ENCODE measurements around the gene CKLF.

Gene CKLF

DNA sequence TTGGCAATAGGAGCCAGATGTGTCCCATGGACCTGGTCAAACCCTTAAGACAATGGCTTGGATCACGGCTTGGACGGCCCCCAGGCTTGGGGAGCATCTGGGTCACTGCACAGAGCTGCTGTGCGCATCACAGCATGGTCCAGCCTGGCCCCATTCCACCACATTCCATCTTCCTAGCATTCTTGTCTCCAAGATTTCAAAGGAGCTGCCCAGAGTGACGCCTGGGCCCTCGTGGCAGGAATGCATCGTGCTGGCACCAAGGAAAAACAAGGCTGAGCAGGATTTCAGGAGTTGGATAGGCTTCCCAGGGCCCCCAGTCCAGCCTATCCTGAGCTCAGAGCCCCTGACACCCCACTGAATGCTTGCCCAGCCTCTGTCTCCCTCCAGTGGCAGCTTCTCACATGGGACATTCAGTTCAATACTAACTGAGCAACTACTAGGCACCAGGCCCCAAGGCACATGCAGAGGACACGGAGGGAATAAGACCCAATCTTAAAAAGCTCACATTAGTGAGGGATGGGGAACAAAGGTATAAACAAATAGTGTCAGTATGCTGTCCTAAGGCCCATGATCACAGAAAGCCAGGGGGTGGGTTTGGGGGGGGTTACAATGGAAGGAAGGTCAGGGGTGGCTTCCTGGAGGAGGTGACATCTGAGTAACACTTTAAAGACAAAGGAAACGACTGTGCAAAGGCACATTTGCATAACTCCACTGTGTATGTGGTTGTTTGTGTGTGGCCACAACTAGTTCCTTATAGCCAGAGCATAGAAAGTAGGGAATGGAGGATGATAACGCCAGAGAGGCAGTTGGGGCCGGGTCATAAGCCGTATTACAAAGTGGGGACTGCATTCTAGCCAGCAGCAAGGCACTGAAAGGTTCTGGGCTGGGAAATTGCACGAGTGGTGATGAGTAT, 36.5 kb upstream of the CKLF start:
- no peaks in the 10 kb centered on the region for H3K36me3 ChIP-seq (ENCODE audit: low read length)
- H3K27ac ChIP-seq (ENCODE audit: low read depth, low read length) = peak overlapping the region; percentile 79
- H3K27me3 ChIP-seq (ENCODE audit: low read length) = no peaks in the 10 kb centered on the region
- H3K79me2 ChIP-seq (ENCODE audit: insufficient read depth, low read length) = no peaks in the 10 kb centered on the region
- no peak overlapping the region for H3K4me3 ChIP-seq (ENCODE audit: insufficient read depth, low read length, poor library complexity, severe bottlenecking)
- H3K9ac ChIP-seq (ENCODE audit: low read length) = peak overlapping the region; percentile 25
- no peaks in the 10 kb centered on the region for H4K20me1 ChIP-seq (ENCODE audit: low read depth, low read length)
- peak overlapping the region; percentile 49 for H3K4me2 ChIP-seq (ENCODE audit: low read depth, low read length, poor library complexity, severe bottlenecking)
- peak overlapping the region; percentile 75 for H2AFZ ChIP-seq (ENCODE audit: low read depth, low read length, severe bottlenecking)
- H3K9me2 ChIP-seq (replicated peaks; ENCODE audit: insufficient read depth, low read length) = no peaks in the 10 kb centered on the region
- peaks cover 24% of the 10 kb centered on the region for H3F3A ChIP-seq (ENCODE audit: insufficient read depth)
- no peaks in the 10 kb centered on the region for H3K9me3 ChIP-seq (ENCODE audit: insufficient read depth, low read length)
- TF ChIP-seq EZH2phosphoT487 (conservative IDR thresholded peaks at IDR 0.05; ENCODE audit: low read length) = no peak
- TF ChIP-seq, protein P1, sequence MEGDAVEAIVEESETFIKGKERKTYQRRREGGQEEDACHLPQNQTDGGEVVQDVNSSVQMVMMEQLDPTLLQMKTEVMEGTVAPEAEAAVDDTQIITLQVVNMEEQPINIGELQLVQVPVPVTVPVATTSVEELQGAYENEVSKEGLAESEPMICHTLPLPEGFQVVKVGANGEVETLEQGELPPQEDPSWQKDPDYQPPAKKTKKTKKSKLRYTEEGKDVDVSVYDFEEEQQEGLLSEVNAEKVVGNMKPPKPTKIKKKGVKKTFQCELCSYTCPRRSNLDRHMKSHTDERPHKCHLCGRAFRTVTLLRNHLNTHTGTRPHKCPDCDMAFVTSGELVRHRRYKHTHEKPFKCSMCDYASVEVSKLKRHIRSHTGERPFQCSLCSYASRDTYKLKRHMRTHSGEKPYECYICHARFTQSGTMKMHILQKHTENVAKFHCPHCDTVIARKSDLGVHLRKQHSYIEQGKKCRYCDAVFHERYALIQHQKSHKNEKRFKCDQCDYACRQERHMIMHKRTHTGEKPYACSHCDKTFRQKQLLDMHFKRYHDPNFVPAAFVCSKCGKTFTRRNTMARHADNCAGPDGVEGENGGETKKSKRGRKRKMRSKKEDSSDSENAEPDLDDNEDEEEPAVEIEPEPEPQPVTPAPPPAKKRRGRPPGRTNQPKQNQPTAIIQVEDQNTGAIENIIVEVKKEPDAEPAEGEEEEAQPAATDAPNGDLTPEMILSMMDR (IDR thresholded peaks at IDR 0.05; ENCODE audit: insufficient read depth, low read length, poor library complexity, severe bottlenecking) = no peak

DNA sequence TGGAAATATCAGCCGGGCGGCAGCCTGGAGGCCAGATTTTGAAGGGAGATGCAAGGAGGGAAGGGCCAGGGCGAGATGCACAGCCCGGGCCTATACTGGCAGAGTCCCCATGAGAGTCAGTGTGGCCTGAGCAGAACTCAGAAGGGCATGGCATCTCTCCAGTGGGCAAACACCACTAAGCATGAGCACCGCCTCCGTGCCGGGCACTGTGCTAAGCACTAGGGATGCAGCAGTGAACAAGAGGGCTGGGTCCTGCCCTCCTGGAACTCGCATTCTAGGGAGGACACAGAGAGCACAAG, 35.9 kb upstream of the CKLF start:
- no peaks in the 10 kb centered on the region for H3K9me2 ChIP-seq (replicated peaks; ENCODE audit: insufficient read depth, low read length)
- H2AFZ ChIP-seq (ENCODE audit: low read depth, low read length, severe bottlenecking) = peak overlapping the region; percentile 75
- H3K4me2 ChIP-seq (ENCODE audit: low read depth, low read length, poor library complexity, severe bottlenecking) = peak overlapping the region; percentile 49
- peak overlapping the region; percentile 79 for H3K27ac ChIP-seq (ENCODE audit: low read depth, low read length)
- no peaks in the 10 kb centered on the region for H4K20me1 ChIP-seq (ENCODE audit: low read depth, low read length)
- H3K9me3 ChIP-seq (ENCODE audit: insufficient read depth, low read length) = no peaks in the 10 kb centered on the region
- TF ChIP-seq, protein P1 (IDR thresholded peaks at IDR 0.05; ENCODE audit: insufficient read depth, low read length, poor library complexity, severe bottlenecking) = no peak
- no peak overlapping the region for H3K4me3 ChIP-seq (ENCODE audit: insufficient read depth, low read length, poor library complexity, severe bottlenecking)
- no peaks in the 10 kb centered on the region for H3K36me3 ChIP-seq (ENCODE audit: low read length)
- no peaks in the 10 kb centered on the region for H3K79me2 ChIP-seq (ENCODE audit: insufficient read depth, low read length)
- H3F3A ChIP-seq (ENCODE audit: insufficient read depth) = peaks cover 24% of the 10 kb centered on the region
- peak overlapping the region; percentile 25 for H3K9ac ChIP-seq (ENCODE audit: low read length)
- H3K27me3 ChIP-seq (ENCODE audit: low read length) = no peaks in the 10 kb centered on the region

DNA sequence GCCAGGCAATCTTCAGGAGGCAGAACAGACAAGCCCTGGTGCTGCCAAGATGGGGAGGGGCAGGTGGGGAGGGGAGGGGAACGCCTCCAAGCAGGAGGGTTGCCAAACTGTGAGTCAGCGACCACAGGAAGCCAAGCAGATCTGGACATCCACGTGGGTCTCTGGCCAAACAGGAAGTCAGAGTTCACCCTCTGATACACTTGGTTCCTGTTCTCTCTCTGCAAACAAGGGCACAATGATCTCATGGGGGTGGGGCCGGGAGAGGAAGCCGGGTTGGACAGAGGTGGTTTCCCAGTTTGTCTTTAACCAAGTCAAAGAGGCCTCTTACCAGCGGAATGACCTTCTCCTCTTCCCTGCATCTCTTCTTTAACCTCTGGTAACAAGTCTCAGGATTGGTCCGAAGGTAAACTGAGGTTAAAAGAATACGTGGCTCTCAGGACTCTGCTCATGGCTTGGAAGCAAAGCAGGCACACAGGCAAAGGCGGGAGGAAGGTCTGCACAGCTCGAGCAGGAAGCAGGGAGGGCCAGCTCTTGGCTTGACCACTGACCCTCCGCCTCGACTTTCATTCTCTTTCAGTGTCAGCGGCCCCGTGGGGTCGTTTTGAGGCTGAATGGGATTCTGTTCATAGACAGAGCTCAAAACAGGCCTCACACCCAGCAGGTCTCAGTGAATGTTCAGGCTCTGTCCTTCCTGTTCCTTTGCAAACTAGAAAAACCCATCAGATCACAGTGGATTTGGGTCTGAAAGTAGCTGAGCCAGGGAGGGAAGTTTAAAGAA, 35.4 kb upstream of the CKLF start:
- H2AFZ ChIP-seq (ENCODE audit: low read depth, low read length, severe bottlenecking) = peak overlapping the region; percentile 75
- H3K27ac ChIP-seq (ENCODE audit: low read depth, low read length) = peak overlapping the region; percentile 79
- H4K20me1 ChIP-seq (ENCODE audit: low read depth, low read length) = no peaks in the 10 kb centered on the region
- H3K4me3 ChIP-seq (ENCODE audit: insufficient read depth, low read length, poor library complexity, severe bottlenecking) = no peak overlapping the region
- no peaks in the 10 kb centered on the region for H3K9me3 ChIP-seq (ENCODE audit: insufficient read depth, low read length)
- no peaks in the 10 kb centered on the region for H3K79me2 ChIP-seq (ENCODE audit: insufficient read depth, low read length)
- TF ChIP-seq EZH2phosphoT487 (conservative IDR thresholded peaks at IDR 0.05; ENCODE audit: low read length) = no peak
- TF ChIP-seq, protein P1 (IDR thresholded peaks at IDR 0.05; ENCODE audit: insufficient read depth, low read length, poor library complexity, severe bottlenecking) = no peak
- H3K4me2 ChIP-seq (ENCODE audit: low read depth, low read length, poor library complexity, severe bottlenecking) = peak overlapping the region; percentile 49
- no peaks in the 10 kb centered on the region for H3K36me3 ChIP-seq (ENCODE audit: low read length)
- peak overlapping the region; percentile 46 for H3K9ac ChIP-seq (ENCODE audit: low read length)
- H3F3A ChIP-seq (ENCODE audit: insufficient read depth) = peaks cover 24% of the 10 kb centered on the region
- no peaks in the 10 kb centered on the region for H3K27me3 ChIP-seq (ENCODE audit: low read length)
- no peaks in the 10 kb centered on the region for H3K9me2 ChIP-seq (replicated peaks; ENCODE audit: insufficient read depth, low read length)
